Coronary artery (tissue), 2 donors: ENCODE results near the gene C14orf180.

Experiments used
- DNase-seq: peaks from one replicate; pipeline ENCODE4 v3.0.0-alpha.2; 2017; ENCODE audit warnings: low spot score
- H3K27ac ChIP-seq, 2 donors: fragments of 200-600 bp; sonication (generic); one replicate each; pipeline ENCODE4 v1.5.1; 2016 to 2019
- H3K4me3 ChIP-seq: fragments of 200-600 bp; sonication (generic); 2 replicates; pipeline ENCODE4 v1.5.1; 2016; ENCODE audit warnings: mild to moderate bottlenecking, moderate library complexity
- TF ChIP-seq, protein P1 (sequence below): fragments of 200-600 bp; sonication (generic); IDR thresholded peaks from one replicate; pipeline ENCODE4 v1.5.1; 2019; ENCODE audit warnings: antibody characterized with exemption

Gene C14orf180

DNA sequence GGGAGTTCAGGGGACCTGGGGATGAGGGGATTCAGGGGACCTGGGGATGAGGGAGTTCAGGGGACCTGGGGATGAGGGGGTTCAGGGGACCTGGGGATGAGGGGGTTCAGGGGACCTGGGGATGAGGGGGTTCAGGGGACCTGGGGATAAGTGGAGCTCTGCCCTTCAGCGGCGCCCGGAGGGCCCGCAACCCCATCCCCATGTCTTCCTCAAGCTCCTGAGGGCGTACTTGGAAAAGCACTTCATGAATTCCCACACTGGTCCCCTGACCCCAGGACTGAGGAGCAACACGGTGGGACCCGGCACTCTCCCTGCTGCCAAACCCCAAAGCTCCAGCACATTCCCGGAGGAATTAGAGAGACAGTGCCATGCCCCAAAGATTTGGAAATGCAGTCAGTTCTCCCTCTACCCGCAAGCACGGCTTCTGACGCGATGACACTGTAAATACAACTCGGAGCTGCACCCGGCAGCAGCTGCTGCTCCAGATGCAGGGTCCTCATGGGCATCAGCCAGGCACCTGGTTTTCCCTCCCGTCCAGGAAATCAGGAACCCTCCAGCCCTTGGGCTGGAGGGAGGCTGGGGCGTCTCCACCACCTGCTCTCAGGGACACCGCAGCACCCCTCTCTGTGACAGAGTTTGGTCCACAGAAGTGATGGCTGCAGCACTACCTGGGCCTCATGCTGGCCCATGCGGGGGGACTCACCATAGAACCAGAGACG lies 32.8 kb upstream of the C14orf180 start:
- DNase-seq: no peak
- Histone ChIP-seq H3K4me3 (no peak overlapping the region), H3K27ac (no peak overlapping the region)
- TF ChIP-seq, protein P1, sequence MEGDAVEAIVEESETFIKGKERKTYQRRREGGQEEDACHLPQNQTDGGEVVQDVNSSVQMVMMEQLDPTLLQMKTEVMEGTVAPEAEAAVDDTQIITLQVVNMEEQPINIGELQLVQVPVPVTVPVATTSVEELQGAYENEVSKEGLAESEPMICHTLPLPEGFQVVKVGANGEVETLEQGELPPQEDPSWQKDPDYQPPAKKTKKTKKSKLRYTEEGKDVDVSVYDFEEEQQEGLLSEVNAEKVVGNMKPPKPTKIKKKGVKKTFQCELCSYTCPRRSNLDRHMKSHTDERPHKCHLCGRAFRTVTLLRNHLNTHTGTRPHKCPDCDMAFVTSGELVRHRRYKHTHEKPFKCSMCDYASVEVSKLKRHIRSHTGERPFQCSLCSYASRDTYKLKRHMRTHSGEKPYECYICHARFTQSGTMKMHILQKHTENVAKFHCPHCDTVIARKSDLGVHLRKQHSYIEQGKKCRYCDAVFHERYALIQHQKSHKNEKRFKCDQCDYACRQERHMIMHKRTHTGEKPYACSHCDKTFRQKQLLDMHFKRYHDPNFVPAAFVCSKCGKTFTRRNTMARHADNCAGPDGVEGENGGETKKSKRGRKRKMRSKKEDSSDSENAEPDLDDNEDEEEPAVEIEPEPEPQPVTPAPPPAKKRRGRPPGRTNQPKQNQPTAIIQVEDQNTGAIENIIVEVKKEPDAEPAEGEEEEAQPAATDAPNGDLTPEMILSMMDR: no peak

DNA sequence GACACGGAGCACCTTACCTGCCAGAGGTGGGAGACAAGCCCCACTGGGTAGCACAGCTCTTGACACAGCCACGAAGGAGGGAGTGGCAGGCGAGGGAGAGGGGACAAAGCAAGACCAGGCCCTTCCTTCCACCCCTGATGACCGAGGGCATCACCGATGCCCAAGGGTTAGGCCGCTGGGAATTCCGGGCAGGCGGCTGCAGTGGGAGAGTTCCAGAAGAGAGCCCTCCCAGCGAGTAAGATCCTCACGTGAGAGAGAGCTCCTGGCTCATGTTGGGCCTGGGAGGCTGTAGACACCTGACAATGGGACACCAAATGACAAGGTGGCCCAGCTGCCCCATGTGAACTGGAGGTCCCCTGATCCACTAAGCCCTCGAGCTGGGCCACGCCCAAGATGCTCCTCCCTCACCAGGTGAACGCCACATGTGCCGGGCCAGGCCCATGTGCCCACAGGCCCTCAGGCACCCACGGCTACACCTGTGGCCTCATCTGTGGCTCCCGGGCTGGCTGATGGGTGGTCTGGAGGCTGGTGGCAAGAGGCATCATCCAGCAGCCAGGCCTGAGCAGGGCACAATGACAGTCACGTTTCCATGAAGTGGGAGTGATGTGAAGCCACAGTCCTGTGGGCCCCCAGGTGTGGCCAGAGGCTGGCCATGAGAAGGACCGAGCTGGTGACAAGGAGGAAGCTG lies 32.1 kb upstream of the C14orf180 start:
- DNase-seq: no peak
- Histone ChIP-seq H3K4me3 (no peak overlapping the region), H3K27ac (no peak overlapping the region)
- TF ChIP-seq, protein P1: no peak

DNA sequence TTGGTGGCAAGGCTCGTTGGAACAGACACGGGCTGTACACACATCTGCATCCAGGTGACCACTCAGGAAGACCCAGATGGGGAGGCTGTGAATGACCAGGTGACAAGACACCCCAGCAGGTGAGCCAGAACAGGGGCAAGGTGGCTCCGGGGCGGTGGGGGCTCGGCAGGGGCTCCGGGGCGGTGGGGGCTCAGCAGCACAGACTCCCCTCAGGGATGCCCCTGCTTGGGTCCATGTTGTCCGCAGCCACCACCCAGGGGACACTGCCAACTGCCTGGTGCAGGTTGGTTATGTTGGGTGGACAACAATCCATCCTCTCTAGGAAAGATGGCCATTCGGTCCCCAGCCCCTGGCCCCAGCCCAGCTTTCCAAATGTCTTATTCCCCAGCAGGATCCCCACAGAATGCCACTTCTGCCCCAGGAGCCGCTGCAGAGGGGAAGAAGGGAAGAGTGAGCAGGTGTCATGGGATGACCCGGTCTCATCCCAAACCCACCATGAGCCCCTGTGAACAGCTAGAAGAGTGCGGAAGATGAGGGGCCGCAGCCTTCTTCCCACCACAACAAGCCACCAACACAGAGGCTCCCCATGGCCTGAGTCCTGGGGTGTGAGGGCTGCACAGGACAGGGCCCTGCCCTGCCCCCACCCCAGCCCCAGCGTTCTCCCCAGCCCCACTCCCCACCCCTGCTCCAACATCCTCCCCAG lies 31.4 kb upstream of the C14orf180 start:
- Histone ChIP-seq H3K27ac (no peak overlapping the region), H3K4me3 (no peak overlapping the region)
- TF ChIP-seq, protein P1: no peak
- no peak for DNase-seq

DNA sequence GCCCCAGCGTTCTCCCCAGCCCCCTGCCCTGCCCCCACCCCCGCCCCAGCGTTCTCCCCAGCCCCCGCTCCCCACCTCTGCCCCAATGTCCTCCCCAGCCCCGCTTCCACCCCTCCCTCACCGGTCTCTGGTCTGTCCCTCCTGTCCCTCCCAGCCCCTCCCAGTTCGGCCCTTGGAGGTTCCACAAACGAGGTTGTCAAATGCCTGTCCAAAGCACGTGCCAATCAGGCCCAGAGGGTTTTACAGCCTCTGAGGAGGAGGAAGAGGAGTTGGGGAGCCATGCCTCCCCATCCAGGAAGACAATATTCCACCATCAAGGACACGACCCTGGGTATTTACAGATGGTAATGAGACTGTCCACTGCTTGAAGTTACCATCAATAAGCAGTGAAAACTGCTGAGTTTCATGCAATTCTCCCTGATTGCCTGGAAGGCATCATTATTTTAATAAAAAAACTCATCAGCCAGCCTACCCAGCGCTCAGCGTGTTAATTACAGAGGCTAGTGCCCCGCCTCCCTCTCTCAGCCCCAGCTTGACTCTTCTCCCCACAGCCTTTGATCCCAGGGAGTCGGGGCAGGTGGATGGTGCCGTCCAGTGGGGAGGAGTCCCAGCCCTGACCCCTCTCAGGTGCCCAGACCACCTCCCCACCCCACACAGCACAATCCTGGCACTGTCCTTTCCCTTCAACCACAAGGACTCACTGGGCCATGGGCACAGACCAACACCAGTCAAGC lies 30.6 kb upstream of the C14orf180 start:
- Histone ChIP-seq H3K27ac (no peak overlapping the region), H3K4me3 (no peak overlapping the region)
- DNase-seq: no peak
- TF ChIP-seq, protein P1: no peak

DNA sequence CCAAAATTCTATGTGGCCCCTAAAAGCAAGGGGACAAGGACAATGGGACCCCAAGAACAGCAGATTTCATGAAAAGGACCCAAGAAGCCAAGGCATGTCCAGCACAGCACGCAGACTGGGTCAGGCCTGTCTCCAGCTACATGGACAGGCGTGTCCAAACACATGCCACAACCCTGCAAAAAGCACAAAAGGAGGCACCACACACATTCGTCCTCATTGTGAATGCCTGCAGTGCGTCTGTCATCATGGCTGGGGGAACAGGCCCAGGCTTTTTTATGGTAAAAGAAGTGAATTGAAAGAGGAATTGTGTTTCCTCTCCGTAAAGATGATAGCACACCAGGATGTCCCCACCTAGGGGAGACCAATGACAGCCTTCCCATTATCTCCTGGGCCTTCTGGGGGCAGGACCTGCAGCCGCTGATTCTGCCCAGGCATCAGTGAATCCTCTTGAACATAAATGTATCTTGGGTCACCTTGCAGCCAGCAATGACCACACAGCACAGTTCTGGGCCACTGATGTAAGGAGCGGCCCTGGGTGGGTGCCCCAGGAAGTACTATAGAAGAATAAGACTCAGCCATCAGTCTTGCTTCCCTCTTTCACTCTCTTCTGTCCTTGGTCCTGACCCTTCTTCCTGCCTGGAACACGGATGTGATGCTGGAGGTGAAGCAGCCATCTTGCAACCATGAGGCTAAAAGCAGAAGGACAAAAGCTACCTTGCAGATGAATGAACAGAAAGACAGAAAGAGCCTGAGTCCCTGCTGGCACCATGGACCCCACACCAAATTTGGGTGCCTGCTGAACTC lies 29.8 kb upstream of the C14orf180 start:
- TF ChIP-seq, protein P1: no peak
- Histone ChIP-seq H3K27ac (no peak overlapping the region), H3K4me3 (no peak overlapping the region)
- no peak for DNase-seq

DNA sequence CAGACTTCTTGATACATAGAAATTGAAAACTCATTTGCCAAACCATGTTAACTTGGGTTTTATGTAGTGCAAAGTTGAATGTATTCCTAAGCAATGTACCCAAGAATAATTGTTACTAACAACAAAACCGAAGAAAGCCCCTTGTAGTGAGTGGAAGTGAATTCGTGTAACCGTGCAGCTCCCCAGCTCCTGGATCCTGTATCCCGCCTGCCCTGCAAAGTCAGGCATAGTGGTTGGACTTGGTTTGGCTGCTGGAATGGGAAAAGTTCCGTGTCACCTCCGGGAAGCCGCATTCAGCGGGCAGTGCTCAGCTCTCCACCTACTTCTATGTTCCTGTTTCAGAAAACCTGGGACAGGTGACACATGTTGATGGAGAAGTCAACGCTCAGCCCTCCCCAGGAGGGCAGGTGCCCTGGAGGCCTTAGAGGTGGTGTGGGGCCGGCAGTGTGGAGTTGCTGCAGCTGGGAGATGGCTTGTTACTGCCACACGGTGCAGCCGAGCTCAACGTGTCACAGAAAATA lies 29.2 kb upstream of the C14orf180 start:
- no peak for DNase-seq
- Histone ChIP-seq H3K27ac (no peak overlapping the region), H3K4me3 (no peak overlapping the region)
- TF ChIP-seq, protein P1: no peak
